Stimulated activated naive CD4-positive, alpha-beta T cell treated with Interleukin-2 at 50 U/mL for 16 hours (primary cell): Measurements from ENCODE around the gene UBE2QL1.

Experiments used
- DNase-seq: peaks from one replicate; lab custom pipeline; 2025; lab: John Stamatoyannopoulos, UW

UBE2QL1 gene

DNA sequence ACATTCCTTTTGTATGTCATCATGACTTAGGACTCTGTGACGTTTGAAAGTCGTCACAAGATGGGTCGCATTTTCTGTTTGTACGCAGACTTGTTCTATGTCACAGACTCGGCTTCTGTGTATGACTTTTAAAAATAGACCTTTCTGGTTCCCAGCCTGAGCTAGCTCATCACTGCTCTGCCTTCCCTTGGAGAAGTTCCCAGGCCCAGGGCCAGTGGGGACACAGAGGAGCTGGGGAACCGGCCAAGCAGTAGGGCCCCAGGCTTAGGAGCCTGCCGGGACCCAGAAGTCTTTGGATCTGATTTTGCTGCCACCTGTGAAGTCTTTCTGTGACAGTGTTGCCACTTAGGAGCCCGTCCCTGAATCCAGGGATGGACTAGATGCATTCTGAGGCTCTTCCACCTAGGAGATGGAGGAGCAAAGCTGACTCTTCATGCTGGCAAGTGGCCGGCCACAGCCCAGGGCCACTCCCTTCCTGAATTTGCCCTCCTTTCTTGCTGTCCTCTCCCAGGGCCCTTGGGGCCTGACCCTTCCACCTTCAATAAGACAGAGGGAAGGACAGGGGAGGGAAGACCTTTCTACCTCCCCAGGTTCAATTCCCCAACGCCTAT is 18.1 kb upstream of the UBE2QL1 start:
- DNase-seq = no peak

DNA sequence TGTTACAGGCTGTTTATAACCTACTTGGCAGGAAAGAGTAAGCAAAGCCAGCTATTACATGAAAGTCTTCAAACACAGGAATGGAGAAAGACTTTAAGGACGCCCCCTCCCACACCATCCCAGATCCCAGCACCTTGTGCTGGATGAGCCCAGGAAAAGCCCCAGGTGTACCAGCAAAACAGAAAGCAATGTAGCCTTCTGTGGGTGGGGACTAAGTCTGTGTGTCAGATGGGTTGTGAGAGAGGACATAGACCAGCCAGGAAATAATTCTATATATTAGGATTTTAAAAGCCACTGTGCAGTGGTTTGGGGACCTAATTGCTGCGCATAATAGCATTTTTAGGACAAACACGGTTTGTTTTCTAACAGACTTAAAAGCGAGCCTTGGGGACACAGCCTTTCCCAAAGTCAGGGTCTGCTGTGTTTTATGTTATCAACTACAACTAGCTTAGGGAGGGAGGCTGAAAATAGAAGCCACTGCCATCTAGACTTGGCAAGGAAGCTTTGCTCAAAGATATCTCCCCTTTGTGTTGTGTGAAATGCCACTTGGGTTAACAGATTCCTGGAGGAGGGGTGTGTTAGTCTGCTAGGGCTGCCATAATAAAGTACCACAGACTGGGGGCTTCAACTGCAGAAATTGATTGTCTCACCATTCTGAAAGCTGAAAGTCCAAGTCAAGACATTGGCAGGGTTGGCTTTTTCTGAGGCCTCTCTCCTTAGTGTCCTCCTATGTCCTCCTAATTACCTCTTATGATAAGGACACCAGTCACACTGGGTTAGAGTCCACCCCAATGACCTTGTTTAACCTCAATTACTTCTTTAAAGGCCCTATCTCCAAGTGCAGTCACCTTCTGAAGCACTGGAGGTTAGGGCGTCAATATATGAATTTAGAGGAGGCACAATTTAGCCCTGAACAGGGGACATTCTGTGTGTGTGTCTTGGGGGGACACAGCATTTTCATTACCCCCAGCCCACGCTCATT is 17.2 kb upstream of the UBE2QL1 start:
- no peak for DNase-seq

DNA sequence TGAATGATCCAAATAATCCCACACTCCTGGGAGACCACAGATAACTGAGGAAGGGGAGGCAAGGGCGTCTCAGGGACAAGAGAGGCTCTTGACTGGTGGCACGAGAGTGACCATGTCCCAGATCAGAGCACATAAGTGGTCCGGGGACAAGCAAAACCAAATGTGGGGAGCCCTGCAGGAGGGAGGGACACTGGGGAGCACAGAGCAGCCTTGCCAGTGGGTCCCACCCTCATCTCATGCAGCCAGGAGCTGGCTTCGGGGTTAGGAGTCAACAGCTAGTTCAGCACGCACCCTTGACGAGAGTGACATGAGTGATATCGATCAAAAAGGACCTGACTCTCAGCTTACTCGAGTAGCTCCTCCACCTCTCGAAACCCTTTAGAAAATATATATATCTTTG is 16.5 kb upstream of the UBE2QL1 start:
- no peak for DNase-seq

DNA sequence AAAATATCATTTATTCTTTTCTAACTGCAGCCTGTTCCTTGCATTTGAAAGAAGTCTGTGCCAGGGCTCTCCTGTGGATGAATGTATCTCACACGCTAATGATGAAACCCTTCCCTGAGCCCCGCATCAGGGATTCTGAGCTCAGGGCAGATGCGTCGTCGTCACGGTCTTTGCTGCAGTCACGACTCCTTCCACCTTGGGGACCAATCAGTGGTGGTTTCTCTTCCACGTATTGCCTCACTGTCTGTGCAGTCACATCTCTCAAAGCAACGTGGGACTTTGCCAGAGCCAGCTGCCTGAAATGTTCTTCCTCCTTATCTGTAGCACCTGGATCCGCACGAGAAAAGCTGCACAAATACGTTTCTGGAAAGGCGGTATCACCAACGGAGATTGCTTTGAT is 13.9 kb upstream of the UBE2QL1 start:
- no peak for DNase-seq

GRCh38 chr5:6435356-6435755 is 13.3 kb upstream of the UBE2QL1 start:
- no peak for DNase-seq

DNA sequence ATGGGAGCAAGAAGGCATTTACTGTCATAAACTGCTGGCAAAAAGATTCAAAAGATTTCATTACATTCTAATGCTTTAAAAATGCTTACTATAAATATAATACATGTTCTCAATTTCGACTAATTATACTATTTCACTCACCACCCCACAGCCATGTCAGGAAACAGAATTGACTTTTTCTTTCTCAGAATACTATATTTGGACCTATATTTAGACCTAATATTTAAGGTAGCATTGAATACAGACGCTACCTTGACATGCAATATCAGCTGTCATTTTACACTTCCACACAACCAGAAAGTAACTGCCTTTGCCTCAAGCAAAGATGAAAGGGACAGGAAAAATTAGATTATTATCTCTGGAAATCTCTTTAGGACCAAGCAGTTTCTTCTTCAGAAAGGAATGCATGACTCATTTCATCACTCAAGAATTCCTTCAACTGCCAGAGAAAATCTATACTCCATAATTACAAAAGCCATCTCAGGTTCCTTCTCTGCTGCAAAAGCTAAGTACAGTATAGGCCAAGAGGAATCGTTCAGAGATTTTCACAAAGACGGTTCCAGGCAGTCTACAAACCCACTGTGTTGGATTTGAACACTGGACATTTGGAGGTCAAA is 11.8 kb upstream of the UBE2QL1 start:
- no peak for DNase-seq

GRCh38 chr5:6439588-6440550 is 8.8 kb upstream of the UBE2QL1 start:
- DNase-seq = no peak

DNA sequence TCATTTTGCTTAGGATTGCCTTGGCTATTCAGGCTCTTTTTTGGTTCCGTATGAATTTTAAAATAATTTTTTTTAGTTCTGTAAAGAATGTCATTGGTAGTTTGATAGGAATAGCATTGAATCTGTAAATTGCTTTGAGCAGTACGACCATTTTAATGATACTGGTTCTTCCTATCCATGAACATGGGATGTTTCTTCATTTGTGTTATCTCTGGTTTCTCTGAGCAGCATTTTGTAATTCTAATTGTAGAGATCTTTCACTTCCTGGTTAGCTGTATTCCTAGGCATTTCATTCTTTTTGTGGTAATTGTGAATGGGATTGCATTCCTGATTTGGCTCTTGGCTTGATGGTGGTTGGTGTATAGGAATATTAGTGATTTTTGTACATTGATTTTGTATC is 6.3 kb upstream of the UBE2QL1 start:
- no peak for DNase-seq

GRCh38 chr5:6443326-6443725 is 5.3 kb upstream of the UBE2QL1 start:
- no peak for DNase-seq

DNA sequence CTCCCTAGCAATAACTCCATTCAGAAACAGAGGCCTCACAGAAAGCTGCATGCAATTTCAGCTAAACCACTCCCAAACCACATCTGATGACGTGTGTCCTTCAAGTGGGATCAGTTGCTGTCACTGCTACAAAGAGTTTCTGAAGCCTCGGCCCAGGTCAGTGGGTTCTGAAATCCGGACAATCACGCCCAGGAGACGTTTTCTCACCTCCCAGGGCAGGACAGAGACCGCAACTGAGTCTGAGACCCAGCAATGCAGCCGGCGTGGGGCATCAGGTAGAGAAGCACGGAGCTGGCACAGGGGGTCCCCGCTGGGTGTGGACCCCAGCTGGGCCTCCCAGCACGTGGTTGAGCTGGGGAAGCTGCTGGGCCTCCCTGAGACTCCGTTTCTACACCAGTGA is 2.6 kb upstream of the UBE2QL1 start:
- no peak for DNase-seq

DNA sequence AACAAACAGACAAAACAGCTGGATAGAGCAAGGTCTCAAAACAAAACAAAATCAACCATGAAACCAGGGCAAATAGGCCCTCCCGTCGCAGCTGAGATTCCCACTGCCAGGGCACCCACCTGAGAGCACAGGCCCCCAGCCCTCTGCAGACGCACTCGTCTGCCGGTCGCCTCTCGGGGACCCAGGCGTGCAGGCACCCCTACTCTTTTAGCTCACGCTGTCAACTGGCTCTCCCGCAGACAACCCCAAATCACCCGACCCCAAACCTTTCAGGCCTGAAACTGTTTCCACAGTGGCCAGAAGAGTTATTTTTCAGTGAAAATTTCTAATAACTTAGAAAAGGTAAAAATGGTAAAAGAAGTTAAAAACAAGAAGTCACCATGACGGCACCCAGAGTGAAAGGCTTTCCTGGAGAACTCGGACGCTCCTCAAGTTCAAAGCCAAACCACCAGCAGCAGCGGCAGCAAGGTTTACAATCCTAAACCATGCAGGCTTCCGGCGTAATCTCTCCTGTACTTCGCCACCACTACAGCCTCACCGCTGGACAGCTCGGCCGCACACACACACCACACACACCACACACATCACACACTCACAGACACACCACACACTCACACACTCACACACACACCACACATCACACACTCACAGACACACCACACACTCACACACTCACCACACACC is 1.9 kb upstream of the UBE2QL1 start:
- no peak for DNase-seq

- DNase-seq = no peak
Observed at GRCh38 chr5:6447384-6448140, 1.1 kb upstream of the UBE2QL1 start.

GRCh38 chr5:6448141-6448491 is 543 bp upstream of the UBE2QL1 start:
- no peak for DNase-seq

GRCh38 chr5:6449465-6450158 is 953 bp downstream of the UBE2QL1 start:
- DNase-seq = no peak

GRCh38 chr5:6450319-6450833 is 1.7 kb downstream of the UBE2QL1 start:
- no peak for DNase-seq

DNA sequence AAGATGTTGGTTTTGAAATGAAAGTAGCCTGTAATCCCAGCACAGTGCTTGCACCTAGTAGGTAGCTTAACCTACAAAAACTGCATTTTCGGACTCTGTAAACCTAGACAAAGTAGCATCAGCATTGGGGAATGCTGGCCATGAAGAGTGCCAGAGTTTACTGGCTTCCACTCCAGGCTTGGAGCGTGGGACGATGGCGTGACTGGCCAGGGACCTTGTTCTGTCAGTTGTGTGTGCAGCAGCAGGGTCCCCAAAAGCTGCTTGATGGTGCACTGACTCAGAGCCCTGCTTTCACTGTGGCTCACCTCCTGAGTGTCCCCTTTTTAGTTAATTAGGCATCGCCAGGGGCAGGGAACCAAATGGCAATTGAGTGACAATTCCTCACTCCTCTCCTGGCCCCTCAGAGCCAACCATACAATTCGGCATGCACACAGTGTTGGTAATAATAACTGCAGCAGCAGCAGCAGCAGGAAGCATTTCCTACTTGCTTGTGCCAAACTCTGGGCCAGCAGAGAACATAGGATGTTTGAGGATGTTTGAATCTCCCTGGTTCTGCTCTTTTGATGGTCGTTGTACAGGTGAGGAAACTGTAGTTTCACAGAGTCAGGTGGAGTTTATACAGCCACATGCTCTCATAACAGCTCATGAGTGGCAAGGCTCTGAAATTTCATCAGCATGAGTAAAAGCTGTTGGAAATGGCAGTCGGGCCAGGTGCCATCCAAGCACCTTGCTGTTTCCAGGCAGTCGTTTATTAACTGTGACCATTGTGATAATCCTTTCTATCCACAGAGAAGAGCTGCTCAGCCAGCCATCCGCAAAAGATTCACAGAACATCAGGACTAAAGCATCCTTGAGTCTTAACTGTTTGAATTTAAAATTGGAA is 4.2 kb downstream of the UBE2QL1 start:
- DNase-seq = no peak

GRCh38 chr5:6453937-6454560 is 5.4 kb downstream of the UBE2QL1 start:
- DNase-seq = no peak

- DNase-seq = no peak
Observed at GRCh38 chr5:6454628-6455053, 6.0 kb downstream of the UBE2QL1 start.
